Fibroblast of the aortic adventitia (primary cell): ENCODE data around the gene PSMD13. TPM values are rescaled to one million over a fixed set of nuclear protein-coding genes. Genes with fewer than 3 reads are reported as not detected.

Experiments used
- DNase-seq: peaks from one replicate; pipeline ENCODE4 v3.0.0-alpha.2; 2010; ENCODE audit warnings: low read depth
- H3K4me3 ChIP-seq: 2 replicates; pipeline ENCODE4 v1.5.1; 2011; ENCODE audit warnings: low read depth, mild to moderate bottlenecking, control low read depth, low read length, moderate library complexity
- total RNA-seq: library from RNA; depleted of rRNA; stranded (reverse); fragments of >200 nt; gene quantifications from 2 replicates; pipeline ENCODE4 v1.2.3, GENCODE V29; 2012; ENCODE audit warnings: low replicate concordance
- TF ChIP-seq, protein P1 (sequence below): IDR thresholded peaks from 2 replicates; pipeline ENCODE4 v1.5.1; 2011; ENCODE audit warnings: mild to moderate bottlenecking, low read length, control low read depth, inconsistent platforms; ENCODE audit not compliant: insufficient read depth

The PSMD13 gene
- total RNA-seq, 1 donor: 96.9 TPM

DNA sequence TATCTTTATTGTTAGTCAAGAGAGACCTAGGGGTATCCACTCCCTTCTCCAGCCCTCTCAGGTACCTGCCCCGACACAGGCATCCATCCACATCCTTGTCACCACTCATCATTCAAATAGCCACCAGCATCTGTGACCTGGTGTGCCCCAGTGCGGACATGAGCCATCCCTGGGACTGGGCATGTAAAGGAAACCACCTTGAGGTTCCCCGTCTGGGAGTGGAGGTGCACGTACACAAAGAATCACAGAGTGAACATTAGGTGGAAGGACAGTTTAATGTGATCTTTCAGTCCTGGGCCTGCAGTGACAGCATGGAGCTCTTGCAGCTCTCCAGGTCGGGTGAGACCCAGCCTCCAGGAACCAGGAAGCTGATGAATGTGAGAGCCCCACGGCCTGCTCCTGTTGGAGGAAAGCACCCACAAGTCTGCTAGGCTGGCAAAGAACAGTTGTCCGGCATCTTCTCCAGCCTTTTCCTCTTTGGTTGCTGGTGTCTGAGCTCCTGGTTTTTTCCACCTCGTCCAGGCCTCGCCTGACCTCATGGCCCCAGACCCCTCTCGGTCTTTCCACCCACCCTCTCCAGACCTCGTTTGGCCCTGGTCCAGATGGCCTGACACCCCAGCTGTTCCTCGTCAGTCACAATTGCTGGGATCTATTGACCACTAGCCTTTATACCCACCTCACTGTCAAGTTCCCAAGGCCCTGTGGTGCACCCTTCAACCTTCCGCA lies 16.5 kb downstream of the PSMD13 start:
- TF ChIP-seq, protein P1, sequence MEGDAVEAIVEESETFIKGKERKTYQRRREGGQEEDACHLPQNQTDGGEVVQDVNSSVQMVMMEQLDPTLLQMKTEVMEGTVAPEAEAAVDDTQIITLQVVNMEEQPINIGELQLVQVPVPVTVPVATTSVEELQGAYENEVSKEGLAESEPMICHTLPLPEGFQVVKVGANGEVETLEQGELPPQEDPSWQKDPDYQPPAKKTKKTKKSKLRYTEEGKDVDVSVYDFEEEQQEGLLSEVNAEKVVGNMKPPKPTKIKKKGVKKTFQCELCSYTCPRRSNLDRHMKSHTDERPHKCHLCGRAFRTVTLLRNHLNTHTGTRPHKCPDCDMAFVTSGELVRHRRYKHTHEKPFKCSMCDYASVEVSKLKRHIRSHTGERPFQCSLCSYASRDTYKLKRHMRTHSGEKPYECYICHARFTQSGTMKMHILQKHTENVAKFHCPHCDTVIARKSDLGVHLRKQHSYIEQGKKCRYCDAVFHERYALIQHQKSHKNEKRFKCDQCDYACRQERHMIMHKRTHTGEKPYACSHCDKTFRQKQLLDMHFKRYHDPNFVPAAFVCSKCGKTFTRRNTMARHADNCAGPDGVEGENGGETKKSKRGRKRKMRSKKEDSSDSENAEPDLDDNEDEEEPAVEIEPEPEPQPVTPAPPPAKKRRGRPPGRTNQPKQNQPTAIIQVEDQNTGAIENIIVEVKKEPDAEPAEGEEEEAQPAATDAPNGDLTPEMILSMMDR: no peak
- DNase-seq: no peak
- H3K4me3 ChIP-seq: no peak overlapping the region

- no peak for DNase-seq
- H3K4me3 ChIP-seq: no peak overlapping the region
- TF ChIP-seq, protein P1: no peak
Measured at GRCh38 chr11:253886-254270, 17.1 kb downstream of the PSMD13 start.

DNA sequence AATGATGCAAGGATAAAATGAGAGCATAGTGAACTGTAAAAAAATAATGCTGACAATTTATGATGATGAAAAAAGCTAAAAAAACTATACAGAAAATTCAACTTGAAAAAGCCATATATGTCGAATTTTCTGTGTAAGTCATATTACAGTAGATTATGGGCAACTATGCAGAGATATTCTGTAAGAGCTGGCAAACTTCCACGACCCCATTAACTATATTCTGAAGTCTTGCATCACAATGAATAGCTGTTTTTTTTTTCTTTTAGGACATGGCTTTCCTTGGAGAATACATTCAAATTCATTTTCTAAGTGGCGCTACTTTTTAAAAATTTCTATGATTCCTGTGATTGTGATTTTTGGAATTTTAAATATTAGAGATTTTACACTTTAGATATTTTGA lies 18.4 kb downstream of the PSMD13 start:
- peak; percentile 45 for DNase-seq
- TF ChIP-seq, protein P1: no peak
- no peak overlapping the region for H3K4me3 ChIP-seq

GRCh38 chr11:255816-256215 lies 19.0 kb downstream of the PSMD13 start:
- TF ChIP-seq, protein P1: no peak
- no peak overlapping the region for H3K4me3 ChIP-seq
- no peak for DNase-seq

DNA sequence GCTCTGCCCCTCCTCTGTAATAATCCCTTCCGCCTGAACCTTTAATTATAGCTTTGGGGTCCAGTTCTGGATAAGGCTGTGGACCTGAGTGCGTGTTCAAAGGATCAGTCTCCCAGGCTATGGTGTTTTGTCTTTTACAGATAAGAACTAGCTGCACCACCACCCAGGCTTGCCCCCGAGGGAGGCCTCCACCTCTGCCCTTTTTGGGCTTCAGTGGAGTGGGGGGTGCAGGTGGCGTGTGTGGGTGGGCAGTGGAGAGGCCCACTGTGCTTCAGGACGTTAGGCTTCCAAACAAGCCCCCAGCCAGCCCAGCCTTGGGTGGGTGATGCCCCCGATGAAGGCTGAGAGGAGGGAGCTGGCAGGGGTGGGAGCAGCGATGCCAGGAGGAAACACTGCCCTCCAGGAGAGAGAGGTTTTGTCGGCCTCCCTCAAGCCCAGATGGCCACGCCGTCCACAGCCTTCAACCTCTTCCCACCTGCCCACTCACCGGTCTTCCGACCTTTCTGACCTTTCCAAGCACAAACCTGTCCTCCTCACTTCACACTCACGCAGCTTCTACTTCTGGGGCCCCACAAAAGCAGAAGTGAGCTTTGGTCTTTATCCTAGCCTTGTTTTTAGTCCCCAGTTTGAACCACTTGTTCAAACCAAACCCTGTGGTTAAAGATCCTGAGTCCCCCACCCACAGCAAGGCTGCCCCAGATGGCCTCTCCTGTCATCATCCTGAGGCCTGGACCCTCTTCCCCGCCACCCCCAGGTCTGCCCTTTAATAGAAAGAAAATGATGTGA lies 20.4 kb downstream of the PSMD13 start:
- DNase-seq: no peak
- H3K4me3 ChIP-seq: no peak overlapping the region
- TF ChIP-seq, protein P1: no peak

GRCh38 chr11:257766-258493 lies 21.2 kb downstream of the PSMD13 start:
- no peak for DNase-seq
- no peak overlapping the region for H3K4me3 ChIP-seq
- TF ChIP-seq, protein P1: no peak
